Muscle layer of duodenum (tissue), 2 donors: ENCODE results near the gene TMC3.
A peak's percentile ranks its signal among the peaks of the same experiment; 100 is the strongest.

Experiments
- H3K27ac ChIP-seq: one replicate; pipeline ENCODE4 v1.7.0; 2013; ENCODE audit warnings: mild to moderate bottlenecking, low read length
- H3K27me3 ChIP-seq: one replicate; pipeline ENCODE4 v1.7.0; 2013; ENCODE audit warnings: low read depth, mild to moderate bottlenecking, control low read depth, low read length
- H3K36me3 ChIP-seq, 2 donors: one replicate each; pipeline ENCODE4 v1.7.0; 2013; ENCODE audit warnings: low read length in 2 of 2, control low read depth in 1 of 2, mild to moderate bottlenecking in 1 of 2; ENCODE audit not compliant: insufficient read depth in 2 of 2, control insufficient read depth in 1 of 2
- H3K4me1 ChIP-seq, 2 donors: one replicate each; pipeline ENCODE4 v1.7.0; 2013; ENCODE audit warnings: low read length in 2 of 2, mild to moderate bottlenecking in 2 of 2, control low read depth in 1 of 2, moderate library complexity in 1 of 2; ENCODE audit not compliant: insufficient read depth in 2 of 2, control insufficient read depth in 1 of 2
- H3K4me3 ChIP-seq, 2 donors: one replicate each; pipeline ENCODE4 v1.7.0; 2013; ENCODE audit warnings: low read length in 2 of 2, low read depth in 1 of 2, mild to moderate bottlenecking in 1 of 2
- H3K9me3 ChIP-seq, 2 donors: one replicate each; pipeline ENCODE4 v1.7.0; 2013; ENCODE audit warnings: low read length in 2 of 2, control low read depth in 1 of 2, mild to moderate bottlenecking in 1 of 2; ENCODE audit not compliant: control insufficient read depth in 1 of 2
- donor health status: healthy.

TMC3 gene

GRCh38 chr15:81296673-81297072, 77.3 kb downstream of the TMC3 start:
- H3K27ac ChIP-seq = peak overlapping the region; percentile 50
- peak overlapping the region; percentile 19 to 59 for H3K4me3 ChIP-seq
- H3K36me3 ChIP-seq = peaks cover 0 to 3% of the 10 kb centered on the region in 2 donors
- no peaks in the 10 kb centered on the region for H3K9me3 ChIP-seq
- H3K27me3 ChIP-seq = no peaks in the 10 kb centered on the region
- H3K4me1 ChIP-seq = peaks cover 8 to 11% of the 10 kb centered on the region in 2 donors

DNA sequence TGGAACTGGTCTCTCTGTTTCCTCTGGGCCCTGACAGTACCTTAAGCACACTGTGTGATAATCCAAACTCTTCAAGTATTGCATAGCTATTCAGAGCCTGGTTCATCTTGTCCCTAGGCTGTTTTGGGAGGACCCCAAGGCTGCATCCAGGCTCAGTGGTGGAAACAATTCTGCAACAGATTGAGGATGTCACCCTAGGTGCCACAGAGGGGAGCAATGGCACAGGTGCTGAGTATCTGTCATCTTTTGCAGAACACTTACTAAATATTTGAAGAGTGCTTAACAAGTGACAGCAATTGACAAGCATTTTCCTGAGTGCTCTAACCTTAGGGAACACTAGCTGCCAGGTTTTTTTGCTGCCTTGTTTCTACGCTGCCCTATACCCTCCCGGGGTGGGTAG, 77.8 kb downstream of the TMC3 start:
- Histone ChIP-seq H3K9me3 (no peaks in the 10 kb centered on the region), H3K27me3 (no peaks in the 10 kb centered on the region), H3K4me1 (peaks cover 8 to 11% of the 10 kb centered on the region in 2 donors), H3K4me3 (peak overlapping the region in 1 of 2 donors; percentile 59), H3K36me3 (peaks cover 0 to 3% of the 10 kb centered on the region in 2 donors), H3K27ac (peak overlapping the region; percentile 50)

GRCh38 chr15:81295486-81296121, 78.4 kb downstream of the TMC3 start:
- no peaks in the 10 kb centered on the region for H3K9me3 ChIP-seq
- H3K4me1 ChIP-seq = peaks cover 8 to 11% of the 10 kb centered on the region in 2 donors
- no peak overlapping the region for H3K4me3 ChIP-seq

DNA sequence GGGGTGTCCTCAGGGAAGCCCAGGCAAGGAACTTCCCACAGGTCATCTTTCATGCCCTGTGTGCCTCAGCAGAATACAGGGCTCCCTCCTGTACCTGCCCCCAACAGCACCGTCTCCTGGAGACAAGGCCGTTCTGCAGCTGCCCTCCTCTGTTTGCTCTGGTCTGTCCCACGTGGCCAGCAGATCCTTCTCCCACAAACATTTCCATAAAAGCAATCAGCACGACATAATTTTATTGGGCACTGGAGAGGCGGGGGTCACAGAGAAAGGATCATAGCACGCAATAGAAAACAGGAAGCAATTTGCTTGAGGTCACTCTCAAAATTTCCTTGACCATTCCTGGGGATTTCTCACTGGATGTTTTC, 79.5 kb downstream of the TMC3 start:
- H3K27me3 ChIP-seq = no peaks in the 10 kb centered on the region
- H3K27ac ChIP-seq = peak overlapping the region; percentile 57
- H3K36me3 ChIP-seq = peaks cover 0 to 3% of the 10 kb centered on the region in 2 donors
- H3K9me3 ChIP-seq = no peaks in the 10 kb centered on the region
- peak overlapping the region in 1 of 2 donors; percentile 4 for H3K4me3 ChIP-seq
- peaks cover 8 to 11% of the 10 kb centered on the region in 2 donors for H3K4me1 ChIP-seq

More at GRCh38 chr15:81295486-81296121, 78.4 kb downstream of the TMC3 start:
- Histone ChIP-seq H3K36me3 (peaks cover 0 to 3% of the 10 kb centered on the region in 2 donors), H3K27ac (peak overlapping the region; percentile 50), H3K27me3 (no peaks in the 10 kb centered on the region)

DNA sequence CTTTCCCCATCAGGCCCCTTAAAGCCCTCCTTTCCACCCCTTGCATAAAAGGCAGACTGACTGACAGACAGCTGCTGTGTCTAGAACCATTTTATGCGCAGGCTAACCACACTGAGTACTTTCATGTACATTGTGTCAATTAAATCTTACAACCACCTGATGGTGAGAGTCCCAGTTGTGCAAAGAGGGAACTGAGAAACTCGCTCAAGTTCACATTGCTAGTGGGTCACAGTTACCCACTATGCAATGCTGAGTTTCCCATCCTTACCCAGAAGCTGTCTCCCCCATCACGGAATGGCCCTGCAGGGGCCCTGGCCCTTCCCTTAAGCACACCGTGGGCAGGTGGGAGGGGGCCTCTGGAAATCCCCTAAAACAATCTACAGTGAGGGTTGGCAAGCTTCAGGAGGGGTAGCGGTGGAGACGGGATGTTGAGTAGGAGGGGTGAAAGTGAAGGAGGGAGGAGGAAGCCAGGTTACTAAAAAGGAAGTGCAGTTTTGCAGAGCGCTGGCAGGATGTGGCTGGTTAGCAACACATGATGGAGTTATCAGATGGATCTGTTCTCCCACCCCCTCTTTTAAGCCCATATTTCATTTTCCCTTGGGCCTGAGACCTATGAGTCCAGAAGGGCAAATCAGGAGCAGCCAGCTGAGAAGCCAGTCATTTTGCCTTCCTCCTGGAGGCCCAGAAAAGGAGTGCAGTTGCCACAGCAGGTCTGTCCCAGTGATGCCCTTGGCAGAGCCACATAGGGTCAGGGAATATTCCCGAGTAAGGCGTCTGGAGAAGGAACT, 80.1 kb downstream of the TMC3 start:
- peak overlapping the region in 1 of 2 donors; percentile 4 for H3K4me3 ChIP-seq
- peak overlapping the region; percentile 57 for H3K27ac ChIP-seq
- H3K4me1 ChIP-seq = peaks cover 8 to 11% of the 10 kb centered on the region in 2 donors

GRCh38 chr15:81292523-81293001, 81.5 kb downstream of the TMC3 start:
- peaks cover 0 to 3% of the 10 kb centered on the region in 2 donors for H3K36me3 ChIP-seq
- H3K27ac ChIP-seq = no peak overlapping the region
- no peaks in the 10 kb centered on the region for H3K27me3 ChIP-seq
- peaks cover 8 to 11% of the 10 kb centered on the region in 2 donors for H3K4me1 ChIP-seq
- no peak overlapping the region for H3K4me3 ChIP-seq
- no peaks in the 10 kb centered on the region for H3K9me3 ChIP-seq

More for the DNA sequence above, 80.1 kb downstream of the TMC3 start:
- H3K9me3 ChIP-seq = no peaks in the 10 kb centered on the region
- no peaks in the 10 kb centered on the region for H3K27me3 ChIP-seq
- H3K36me3 ChIP-seq = peaks cover 0 to 3% of the 10 kb centered on the region in 2 donors

- H3K36me3 ChIP-seq = peaks cover 0 to 3% of the 10 kb centered on the region in 2 donors
- peaks cover 8 to 11% of the 10 kb centered on the region in 2 donors for H3K4me1 ChIP-seq
These were observed 82.0 kb downstream of the TMC3 start for GRCh38 chr15:81291916-81292522.

GRCh38 chr15:81289910-81290309, 84.1 kb downstream of the TMC3 start:
- Histone ChIP-seq H3K27me3 (no peaks in the 10 kb centered on the region), H3K36me3 (peaks cover 0 to 3% of the 10 kb centered on the region in 2 donors)

More at GRCh38 chr15:81291916-81292522, 82.0 kb downstream of the TMC3 start:
- no peaks in the 10 kb centered on the region for H3K9me3 ChIP-seq
- H3K4me3 ChIP-seq = no peak overlapping the region
- no peak overlapping the region for H3K27ac ChIP-seq
- H3K27me3 ChIP-seq = no peaks in the 10 kb centered on the region

GRCh38 chr15:81288616-81289015, 85.4 kb downstream of the TMC3 start:
- H3K27me3 ChIP-seq = no peaks in the 10 kb centered on the region
- H3K4me3 ChIP-seq = no peak overlapping the region
- no peaks in the 10 kb centered on the region for H3K4me1 ChIP-seq
- no peak overlapping the region for H3K27ac ChIP-seq
- H3K9me3 ChIP-seq = no peaks in the 10 kb centered on the region
- H3K36me3 ChIP-seq = peaks cover 0 to 3% of the 10 kb centered on the region in 2 donors

More at GRCh38 chr15:81289910-81290309, 84.1 kb downstream of the TMC3 start:
- Histone ChIP-seq H3K9me3 (no peaks in the 10 kb centered on the region), H3K27ac (no peak overlapping the region), H3K4me3 (no peak overlapping the region), H3K4me1 (peaks cover 0 to 3% of the 10 kb centered on the region in 2 donors)

GRCh38 chr15:81288040-81288439, 86.0 kb downstream of the TMC3 start:
- Histone ChIP-seq H3K27ac (no peak overlapping the region), H3K27me3 (no peaks in the 10 kb centered on the region), H3K36me3 (peaks cover 0 to 3% of the 10 kb centered on the region in 2 donors), H3K4me3 (no peak overlapping the region), H3K4me1 (no peaks in the 10 kb centered on the region), H3K9me3 (no peaks in the 10 kb centered on the region)

DNA sequence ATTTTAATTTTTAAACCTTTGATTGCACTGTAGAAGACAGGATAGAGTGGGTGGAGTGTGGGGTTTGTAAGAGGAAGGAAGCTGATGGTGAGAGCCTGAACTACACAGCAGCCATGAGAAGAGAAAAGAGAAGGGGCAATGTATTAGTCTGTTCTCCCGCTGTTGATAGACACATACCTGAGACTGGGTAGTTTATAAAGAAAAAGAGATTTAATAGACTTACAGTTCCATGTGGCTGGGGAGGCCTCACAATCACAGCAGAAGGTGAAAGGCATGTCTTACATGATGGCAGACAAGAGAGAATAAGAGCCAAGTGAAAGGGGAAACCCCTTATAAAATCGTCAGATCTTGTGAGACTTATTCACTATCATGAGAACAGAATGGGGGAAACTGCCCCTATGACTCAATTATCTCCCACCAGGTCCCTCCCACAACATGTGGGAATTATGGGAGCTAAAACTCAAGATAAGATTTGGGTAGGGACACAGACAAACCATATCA, 87.3 kb downstream of the TMC3 start:
- H3K27me3 ChIP-seq = no peaks in the 10 kb centered on the region
- H3K36me3 ChIP-seq = no peaks in the 10 kb centered on the region
- H3K4me1 ChIP-seq = no peaks in the 10 kb centered on the region
- H3K27ac ChIP-seq = no peak overlapping the region
- H3K4me3 ChIP-seq = no peak overlapping the region
- no peaks in the 10 kb centered on the region for H3K9me3 ChIP-seq
